Neural progenitor cell (in vitro differentiated cells): ENCODE measurements around the gene SART1. TPM values are rescaled to one million over a fixed set of nuclear protein-coding genes. Genes with fewer than 3 reads are reported as not detected.

Source experiments
- DNase-seq: peaks from one replicate; pipeline ENCODE4 v3.0.0-alpha.2; 2016; ENCODE audit warnings: low spot score
- H2AFZ ChIP-seq: fragments of 200-600 bp; sonication (generic); replicated peaks from 2 replicates; pipeline ENCODE4 v1.6.1; 2016; ENCODE audit warnings: antibody characterized with exemption
- H3F3A ChIP-seq: fragments of 200-600 bp; sonication (generic); 2 replicates; pipeline ENCODE4 v1.6.1; 2016; ENCODE audit warnings: antibody characterized with exemption, low read depth
- H3K27ac ChIP-seq: fragments of 200-600 bp; sonication (generic); 2 replicates; pipeline ENCODE4 v1.5.1; 2016; ENCODE audit warnings: mild to moderate bottlenecking
- H3K27me3 ChIP-seq: fragments of 200-600 bp; sonication (generic); 2 replicates; pipeline ENCODE4 v1.6.1; 2016; ENCODE audit warnings: mild to moderate bottlenecking, moderate library complexity
- H3K36me3 ChIP-seq: fragments of 200-600 bp; sonication (generic); 2 replicates; pipeline ENCODE4 v1.5.1; 2016
- H3K4me1 ChIP-seq: fragments of 200-600 bp; sonication (generic); 2 replicates; pipeline ENCODE4 v1.6.1; 2016; ENCODE audit warnings: mixed run types
- H3K4me2 ChIP-seq: fragments of 200-600 bp; sonication (generic); 2 replicates; pipeline ENCODE4 v1.6.1; 2016
- H3K4me3 ChIP-seq: fragments of 200-600 bp; sonication (generic); 2 replicates; pipeline ENCODE4 v1.5.1; 2016
- H3K79me2 ChIP-seq: fragments of 200-600 bp; sonication (generic); 2 replicates; pipeline ENCODE4 v1.6.1; 2016; ENCODE audit warnings: low read depth
- H3K9ac ChIP-seq: fragments of 200-600 bp; sonication (generic); 2 replicates; pipeline ENCODE4 v1.6.1; 2016
- H3K9me3 ChIP-seq: fragments of 200-600 bp; sonication (generic); 2 replicates; pipeline ENCODE4 v1.5.1; 2016; ENCODE audit warnings: low read depth
- H4K20me1 ChIP-seq: fragments of 200-600 bp; sonication (generic); 2 replicates; pipeline ENCODE4 v1.6.1; 2016; ENCODE audit warnings: low read depth
- H3K27ac Mint-ChIP-seq: 3 replicates; pipeline ENCODE4 v1.8.0; 2021; ENCODE audit warnings: mixed read lengths
- H3K27me3 Mint-ChIP-seq: 2 replicates; pipeline ENCODE4 v1.8.0; 2022; ENCODE audit warnings: low read depth, mild to moderate bottlenecking, inconsistent platforms, moderate library complexity, mixed read lengths; ENCODE audit not compliant: insufficient read depth
- H3K36me3 Mint-ChIP-seq: 3 replicates; pipeline ENCODE4 v1.8.0; 2021; ENCODE audit warnings: mixed read lengths
- H3K4me1 Mint-ChIP-seq: 3 replicates; pipeline ENCODE4 v1.8.0; 2021; ENCODE audit warnings: mixed read lengths
- H3K4me3 Mint-ChIP-seq: 3 replicates; pipeline ENCODE4 v1.8.0; 2021; ENCODE audit warnings: mild to moderate bottlenecking, moderate library complexity, mixed read lengths
- H3K9me3 Mint-ChIP-seq: 3 replicates; pipeline ENCODE4 v1.8.0; 2020; ENCODE audit warnings: mixed read lengths
- EZH2 ChIP-seq: fragments of 200-600 bp; sonication (generic); IDR thresholded peaks from 2 replicates; pipeline ENCODE4 v1.6.1; 2017; ENCODE audit warnings: antibody characterized with exemption, mild to moderate bottlenecking, moderate library complexity
- EZH2phosphoT487 ChIP-seq: fragments of 200-600 bp; sonication (generic); IDR thresholded peaks from 2 replicates; pipeline ENCODE4 v1.6.1; 2017; ENCODE audit warnings: antibody characterized with exemption
- total RNA-seq: library from RNA; depleted of rRNA; stranded (reverse); fragments of >200 nt; gene quantifications from 2 replicates; pipeline ENCODE4 v1.2.3, GENCODE V29; 2015; ENCODE audit warnings: low replicate concordance
- TF ChIP-seq, protein P1 (sequence below): fragments of 200-600 bp; sonication (generic); IDR thresholded peaks from 2 replicates; pipeline ENCODE4 v1.5.1; 2017; ENCODE audit warnings: antibody characterized with exemption, mild to moderate bottlenecking

SART1 gene
- total RNA-seq, 1 donor from 2014 or later = 8.6 TPM

- Histone ChIP-seq H3K9me3 (no peaks in the 10 kb centered on the region), H3K27me3 (no peaks in the 10 kb centered on the region), H3K27ac (no peak overlapping the region), H2AFZ (no peak overlapping the region), H3F3A (no peaks in the 10 kb centered on the region), H3K36me3 (no peaks in the 10 kb centered on the region), H3K4me2 (no peak overlapping the region), H3K9ac (no peak overlapping the region), H3K79me2 (peaks cover 18% of the 10 kb centered on the region), H3K4me3 (no peak overlapping the region), H3K4me1 (peaks cover 10% of the 10 kb centered on the region), H4K20me1 (peaks cover 12% of the 10 kb centered on the region)
- Mint-ChIP-seq H3K9me3 (no peaks in the 10 kb centered on the region), H3K4me3 (peak overlapping the region; percentile 7), H3K27ac (no peak overlapping the region), H3K27me3 (peaks cover 4% of the 10 kb centered on the region), H3K4me1 (peaks cover 7% of the 10 kb centered on the region), H3K36me3 (peaks cover 5% of the 10 kb centered on the region)
- TF ChIP-seq EZH2phosphoT487 (no peak), EZH2 (no peak)
- TF ChIP-seq, protein P1, sequence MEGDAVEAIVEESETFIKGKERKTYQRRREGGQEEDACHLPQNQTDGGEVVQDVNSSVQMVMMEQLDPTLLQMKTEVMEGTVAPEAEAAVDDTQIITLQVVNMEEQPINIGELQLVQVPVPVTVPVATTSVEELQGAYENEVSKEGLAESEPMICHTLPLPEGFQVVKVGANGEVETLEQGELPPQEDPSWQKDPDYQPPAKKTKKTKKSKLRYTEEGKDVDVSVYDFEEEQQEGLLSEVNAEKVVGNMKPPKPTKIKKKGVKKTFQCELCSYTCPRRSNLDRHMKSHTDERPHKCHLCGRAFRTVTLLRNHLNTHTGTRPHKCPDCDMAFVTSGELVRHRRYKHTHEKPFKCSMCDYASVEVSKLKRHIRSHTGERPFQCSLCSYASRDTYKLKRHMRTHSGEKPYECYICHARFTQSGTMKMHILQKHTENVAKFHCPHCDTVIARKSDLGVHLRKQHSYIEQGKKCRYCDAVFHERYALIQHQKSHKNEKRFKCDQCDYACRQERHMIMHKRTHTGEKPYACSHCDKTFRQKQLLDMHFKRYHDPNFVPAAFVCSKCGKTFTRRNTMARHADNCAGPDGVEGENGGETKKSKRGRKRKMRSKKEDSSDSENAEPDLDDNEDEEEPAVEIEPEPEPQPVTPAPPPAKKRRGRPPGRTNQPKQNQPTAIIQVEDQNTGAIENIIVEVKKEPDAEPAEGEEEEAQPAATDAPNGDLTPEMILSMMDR = no peak
- DNase-seq = no peak
Observed at GRCh38 chr11:65922565-65922964, 39.0 kb upstream of the SART1 start.

GRCh38 chr11:65925397-65925796 lies 36.1 kb upstream of the SART1 start:
- H3K9me3 ChIP-seq = no peaks in the 10 kb centered on the region
- H2AFZ ChIP-seq = no peak overlapping the region
- Mint-ChIP-seq H3K27ac (no peak overlapping the region), H3K36me3 (peaks cover 5% of the 10 kb centered on the region), H3K9me3 (no peaks in the 10 kb centered on the region), H3K4me3 (no peak overlapping the region), H3K4me1 (peaks cover 4% of the 10 kb centered on the region), H3K27me3 (peaks cover 5% of the 10 kb centered on the region)
- no peak overlapping the region for H3K4me2 ChIP-seq
- H3K4me3 ChIP-seq = no peak overlapping the region
- H3K79me2 ChIP-seq = peaks cover 2% of the 10 kb centered on the region
- no peaks in the 10 kb centered on the region for H3K36me3 ChIP-seq
- H3K27me3 ChIP-seq = no peaks in the 10 kb centered on the region
- no peak for DNase-seq
- H3K27ac ChIP-seq = no peak overlapping the region
- no peaks in the 10 kb centered on the region for H3F3A ChIP-seq
- H3K4me1 ChIP-seq = peaks cover 1% of the 10 kb centered on the region
- peaks cover 7% of the 10 kb centered on the region for H4K20me1 ChIP-seq
- H3K9ac ChIP-seq = no peak overlapping the region
- no peak for TF ChIP-seq EZH2phosphoT487
- no peak for TF ChIP-seq EZH2
- TF ChIP-seq, protein P1 = no peak

DNA sequence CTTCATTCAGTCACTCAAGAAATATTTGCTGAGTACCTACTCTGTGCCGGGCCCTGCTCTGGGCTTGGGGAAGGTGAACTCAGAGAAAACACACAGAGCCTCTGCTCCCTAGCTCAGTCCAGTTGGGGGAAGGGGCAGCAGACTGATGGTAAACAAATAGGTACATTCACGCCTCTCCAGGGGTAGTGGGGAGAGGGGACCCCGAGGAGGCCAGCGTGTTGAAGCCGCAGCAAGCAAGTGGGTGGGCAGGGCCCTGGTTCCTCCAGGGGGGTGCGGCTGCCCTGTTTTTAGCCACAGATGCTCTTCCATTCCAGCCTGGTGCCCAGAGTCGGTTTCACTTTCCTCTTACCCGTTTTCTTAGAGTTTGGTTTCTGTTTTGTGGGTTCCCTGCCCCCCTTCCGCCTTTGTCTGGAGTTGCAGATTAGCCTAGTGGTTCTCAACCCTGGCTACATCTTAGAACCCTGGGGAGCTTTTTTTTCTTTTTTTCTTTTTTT lies 33.6 kb upstream of the SART1 start:
- Histone ChIP-seq H3K79me2 (no peaks in the 10 kb centered on the region), H2AFZ (no peak overlapping the region), H4K20me1 (no peaks in the 10 kb centered on the region), H3K4me1 (no peaks in the 10 kb centered on the region), H3K27me3 (no peaks in the 10 kb centered on the region), H3K4me2 (no peak overlapping the region), H3K9me3 (no peaks in the 10 kb centered on the region), H3K4me3 (no peak overlapping the region), H3K36me3 (no peaks in the 10 kb centered on the region), H3K27ac (no peak overlapping the region), H3F3A (no peaks in the 10 kb centered on the region), H3K9ac (peak overlapping the region; percentile 14)
- peaks cover 3% of the 10 kb centered on the region for H3K36me3 Mint-ChIP-seq
- H3K4me3 Mint-ChIP-seq = no peak overlapping the region
- DNase-seq = no peak
- H3K4me1 Mint-ChIP-seq = peaks cover 13% of the 10 kb centered on the region
- H3K27me3 Mint-ChIP-seq = peaks cover 9% of the 10 kb centered on the region
- no peaks in the 10 kb centered on the region for H3K9me3 Mint-ChIP-seq
- no peak overlapping the region for H3K27ac Mint-ChIP-seq
- TF ChIP-seq, protein P1 = no peak
- TF ChIP-seq EZH2 (no peak), EZH2phosphoT487 (no peak)
